SU-DHL-6 (cell line): ENCODE measurements around the gene PTPRN2.

ENCODE experiments used
- EZH2phosphoT487 ChIP-seq: fragments of 200-600 bp; sonication (generic), shearing (Covaris generic); conservative IDR thresholded peaks from 2 replicates; pipeline ENCODE4 v1.6.1; 2018; ENCODE audit warnings: mild to moderate bottlenecking, antibody characterized with exemption, low read length, moderate library complexity, mixed read lengths
- TF ChIP-seq, protein P1 (sequence below): fragments of 200-600 bp; sonication (generic); IDR thresholded peaks from one replicate; pipeline ENCODE4 v1.5.1; 2017; ENCODE audit warnings: antibody characterized with exemption, mild to moderate bottlenecking, low read length, moderate library complexity; ENCODE audit not compliant: insufficient read depth, poor library complexity, severe bottlenecking

GRCh38 chr7:158527038-158527437 lies 60.6 kb downstream of the PTPRN2 start:
- TF ChIP-seq, protein P1, sequence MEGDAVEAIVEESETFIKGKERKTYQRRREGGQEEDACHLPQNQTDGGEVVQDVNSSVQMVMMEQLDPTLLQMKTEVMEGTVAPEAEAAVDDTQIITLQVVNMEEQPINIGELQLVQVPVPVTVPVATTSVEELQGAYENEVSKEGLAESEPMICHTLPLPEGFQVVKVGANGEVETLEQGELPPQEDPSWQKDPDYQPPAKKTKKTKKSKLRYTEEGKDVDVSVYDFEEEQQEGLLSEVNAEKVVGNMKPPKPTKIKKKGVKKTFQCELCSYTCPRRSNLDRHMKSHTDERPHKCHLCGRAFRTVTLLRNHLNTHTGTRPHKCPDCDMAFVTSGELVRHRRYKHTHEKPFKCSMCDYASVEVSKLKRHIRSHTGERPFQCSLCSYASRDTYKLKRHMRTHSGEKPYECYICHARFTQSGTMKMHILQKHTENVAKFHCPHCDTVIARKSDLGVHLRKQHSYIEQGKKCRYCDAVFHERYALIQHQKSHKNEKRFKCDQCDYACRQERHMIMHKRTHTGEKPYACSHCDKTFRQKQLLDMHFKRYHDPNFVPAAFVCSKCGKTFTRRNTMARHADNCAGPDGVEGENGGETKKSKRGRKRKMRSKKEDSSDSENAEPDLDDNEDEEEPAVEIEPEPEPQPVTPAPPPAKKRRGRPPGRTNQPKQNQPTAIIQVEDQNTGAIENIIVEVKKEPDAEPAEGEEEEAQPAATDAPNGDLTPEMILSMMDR, result no peak
- TF ChIP-seq EZH2phosphoT487, result no peak
